Measurements from ENCODE around the gene PPIB. TPM values are rescaled to one million over a fixed set of nuclear protein-coding genes. Genes with fewer than 3 reads are reported as not detected.

PPIB gene
- total and polyA plus RNA-seq, 8 donors: 230 to 576 (median 362) TPM

DNA sequence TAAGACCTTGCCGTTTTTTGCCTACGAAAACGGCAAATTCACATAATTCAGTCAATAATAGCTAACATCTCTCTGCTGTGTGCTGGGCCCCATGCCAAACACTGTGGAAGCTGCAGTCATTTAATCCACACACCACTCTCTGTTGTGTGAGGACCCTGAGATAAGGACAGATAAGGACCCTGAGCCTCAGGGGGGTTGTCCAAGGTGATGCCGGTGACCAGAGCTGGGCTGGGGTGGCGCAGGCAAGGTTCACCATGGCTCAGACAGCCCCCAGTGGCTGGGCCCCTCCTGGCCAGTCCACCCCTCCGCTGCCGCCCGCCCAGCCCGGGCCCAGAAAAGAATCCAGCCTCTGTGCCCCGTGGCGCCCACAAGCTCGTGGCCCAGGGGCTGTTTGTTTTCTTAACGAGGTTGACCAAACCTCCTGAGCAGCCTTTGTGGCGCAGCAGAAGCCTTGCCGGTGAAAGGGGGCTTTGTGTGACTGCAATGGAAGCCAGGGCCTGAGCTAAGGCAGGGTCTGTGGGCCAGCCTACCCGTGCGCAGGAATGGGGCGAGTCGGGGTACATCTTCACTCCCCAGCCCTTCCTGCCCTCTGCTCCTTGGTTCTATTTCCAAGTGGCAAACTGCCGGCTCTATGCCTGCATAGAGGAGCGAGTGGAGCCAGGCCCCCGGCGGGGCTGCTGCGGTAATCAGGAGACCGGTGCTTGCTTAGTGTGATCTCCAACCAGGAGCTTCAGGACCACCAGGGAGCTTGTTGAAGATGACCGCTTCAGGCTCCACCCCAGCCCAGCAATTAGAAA is 15.7 kb downstream of the PPIB start:
- no peak for FAIRE-seq
- intact Hi-C loops (cut with DNase I): no loop called here
- DNase-seq: no peak
- TF ChIP-seq, protein P1, sequence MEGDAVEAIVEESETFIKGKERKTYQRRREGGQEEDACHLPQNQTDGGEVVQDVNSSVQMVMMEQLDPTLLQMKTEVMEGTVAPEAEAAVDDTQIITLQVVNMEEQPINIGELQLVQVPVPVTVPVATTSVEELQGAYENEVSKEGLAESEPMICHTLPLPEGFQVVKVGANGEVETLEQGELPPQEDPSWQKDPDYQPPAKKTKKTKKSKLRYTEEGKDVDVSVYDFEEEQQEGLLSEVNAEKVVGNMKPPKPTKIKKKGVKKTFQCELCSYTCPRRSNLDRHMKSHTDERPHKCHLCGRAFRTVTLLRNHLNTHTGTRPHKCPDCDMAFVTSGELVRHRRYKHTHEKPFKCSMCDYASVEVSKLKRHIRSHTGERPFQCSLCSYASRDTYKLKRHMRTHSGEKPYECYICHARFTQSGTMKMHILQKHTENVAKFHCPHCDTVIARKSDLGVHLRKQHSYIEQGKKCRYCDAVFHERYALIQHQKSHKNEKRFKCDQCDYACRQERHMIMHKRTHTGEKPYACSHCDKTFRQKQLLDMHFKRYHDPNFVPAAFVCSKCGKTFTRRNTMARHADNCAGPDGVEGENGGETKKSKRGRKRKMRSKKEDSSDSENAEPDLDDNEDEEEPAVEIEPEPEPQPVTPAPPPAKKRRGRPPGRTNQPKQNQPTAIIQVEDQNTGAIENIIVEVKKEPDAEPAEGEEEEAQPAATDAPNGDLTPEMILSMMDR (IDR thresholded peaks at IDR 0.05): no peak
- H3K4me1 ChIP-seq: peaks cover 0 to under 1% (median 0%) of the 10 kb centered on the region in 3 donors
- no peak overlapping the region for H3K4me3 ChIP-seq
- WGBS, 2 donors: 75 to 79% methylated on average over 26 of the region's 26 CpGs
- H3K27ac ChIP-seq: no peak overlapping the region
- no peaks in the 10 kb centered on the region for H3K9me3 ChIP-seq
- H3K27me3 ChIP-seq: no peaks in the 10 kb centered on the region
- H3K36me3 ChIP-seq: peaks cover 0 to 9% (median 0%) of the 10 kb centered on the region in 3 donors
- ATAC-seq: no peak

DNA sequence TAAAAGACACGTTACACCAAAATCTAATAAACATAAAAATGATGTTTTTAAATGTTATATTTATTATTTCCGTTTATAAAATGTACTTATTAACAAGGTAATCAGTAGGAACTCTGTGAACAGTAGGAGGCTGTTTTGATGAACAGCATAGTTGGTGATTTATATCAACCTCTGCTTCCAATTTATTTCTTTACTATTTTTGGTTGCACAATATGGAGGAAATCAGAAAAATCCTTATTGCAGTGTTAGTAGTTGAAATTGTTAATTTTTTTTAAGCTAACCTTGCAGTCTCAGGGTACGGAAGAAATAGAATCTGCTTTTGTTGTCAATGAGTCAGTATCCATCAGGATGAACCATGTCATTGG is 16.3 kb downstream of the PPIB start:
- 89 to 90% methylated on average over 3 of the region's 3 CpGs for WGBS, 2 donors
- DNase-seq: no peak
- Histone ChIP-seq H3K4me3 (no peak overlapping the region), H3K9me3 (no peaks in the 10 kb centered on the region), H3K36me3 (peaks cover 0 to 9% (median 0%) of the 10 kb centered on the region in 3 donors), H3K4me1 (no peaks in the 10 kb centered on the region), H3K27me3 (no peaks in the 10 kb centered on the region), H3K27ac (no peak overlapping the region)
- ATAC-seq: no peak
- FAIRE-seq: no peak
- TF ChIP-seq, protein P1 (IDR thresholded peaks at IDR 0.05): no peak
- intact Hi-C loops (cut with DNase I): no loop called here

DNA sequence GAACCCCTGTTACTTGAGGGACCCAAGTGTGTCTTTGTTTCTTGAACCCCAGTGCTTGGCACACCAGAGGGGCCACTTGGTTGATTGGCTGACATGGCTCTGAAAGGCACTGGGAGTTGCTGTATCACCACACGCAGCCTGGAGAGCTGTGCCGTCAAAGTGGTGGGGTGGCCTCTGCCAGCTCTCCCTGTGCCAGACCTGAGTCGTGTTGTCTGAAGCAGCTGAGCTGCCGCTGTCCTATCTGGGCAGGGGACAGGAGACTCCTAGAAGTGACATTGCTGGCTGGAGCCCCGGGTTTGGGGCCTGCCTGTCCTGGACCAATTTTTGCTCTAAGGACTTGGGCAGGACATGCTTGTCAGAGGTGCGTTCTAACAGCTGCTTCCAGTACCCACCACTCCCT is 16.8 kb downstream of the PPIB start:
- no peaks in the 10 kb centered on the region for H3K27me3 ChIP-seq
- TF ChIP-seq, protein P1 (IDR thresholded peaks at IDR 0.05): no peak
- H3K4me3 ChIP-seq: no peak overlapping the region
- intact Hi-C loops (cut with DNase I): no loop called here
- FAIRE-seq: no peak
- no peak overlapping the region for H3K27ac ChIP-seq
- no peak for DNase-seq
- H3K4me1 ChIP-seq: no peaks in the 10 kb centered on the region
- 76 to 78% methylated on average over 6 of the region's 6 CpGs for WGBS, 2 donors
- H3K36me3 ChIP-seq: peaks cover 0 to 9% (median 0%) of the 10 kb centered on the region in 3 donors
- H3K9me3 ChIP-seq: no peaks in the 10 kb centered on the region
- ATAC-seq: no peak

DNA sequence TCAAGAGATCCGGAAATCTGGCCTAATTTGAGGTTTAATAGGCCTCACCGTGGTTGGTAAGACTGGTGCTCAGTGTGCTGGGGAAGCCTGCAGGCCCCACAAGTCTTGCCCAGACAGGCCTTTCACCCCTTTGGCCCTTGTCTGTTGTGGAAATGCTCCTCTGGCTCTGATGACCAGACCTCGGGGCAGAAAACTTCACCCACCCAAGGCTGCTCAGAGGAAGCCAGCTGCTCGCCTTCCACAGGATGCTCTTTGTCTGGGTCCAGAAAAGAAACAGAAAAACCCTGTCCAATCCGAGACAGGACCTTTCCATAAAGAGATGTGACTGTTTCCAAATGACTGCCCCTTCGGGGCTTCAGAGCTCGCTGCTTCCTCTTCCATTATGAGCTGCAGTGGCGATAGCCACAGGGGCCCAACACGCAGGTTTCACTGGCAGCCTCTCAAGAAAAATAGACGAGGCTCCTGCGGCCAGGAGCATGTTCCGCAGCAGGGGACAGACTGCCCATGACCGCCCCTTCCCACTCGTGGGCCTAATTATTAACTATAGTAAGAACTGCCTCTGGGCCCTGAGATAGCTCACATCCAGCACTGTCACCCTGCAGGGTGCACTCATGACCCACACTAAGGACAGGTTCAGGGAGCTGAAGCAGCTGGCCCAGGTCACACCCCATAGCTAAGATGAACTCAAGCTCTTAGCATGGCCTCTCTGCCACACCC is 18.1 kb downstream of the PPIB start:
- WGBS, 2 donors: 86 to 90% methylated on average over 14 of the region's 14 CpGs
- intact Hi-C loops (cut with DNase I): no loop called here
- no peak for FAIRE-seq
- no peak overlapping the region for H3K27ac ChIP-seq
- no peak overlapping the region for H3K4me3 ChIP-seq
- DNase-seq: no peak
- no peaks in the 10 kb centered on the region for H3K27me3 ChIP-seq
- no peaks in the 10 kb centered on the region for H3K9me3 ChIP-seq
- ATAC-seq: no peak
- TF ChIP-seq, protein P1 (IDR thresholded peaks at IDR 0.05): no peak
- H3K36me3 ChIP-seq: peaks cover 0 to 9% (median 0%) of the 10 kb centered on the region in 3 donors
- H3K4me1 ChIP-seq: no peaks in the 10 kb centered on the region

DNA sequence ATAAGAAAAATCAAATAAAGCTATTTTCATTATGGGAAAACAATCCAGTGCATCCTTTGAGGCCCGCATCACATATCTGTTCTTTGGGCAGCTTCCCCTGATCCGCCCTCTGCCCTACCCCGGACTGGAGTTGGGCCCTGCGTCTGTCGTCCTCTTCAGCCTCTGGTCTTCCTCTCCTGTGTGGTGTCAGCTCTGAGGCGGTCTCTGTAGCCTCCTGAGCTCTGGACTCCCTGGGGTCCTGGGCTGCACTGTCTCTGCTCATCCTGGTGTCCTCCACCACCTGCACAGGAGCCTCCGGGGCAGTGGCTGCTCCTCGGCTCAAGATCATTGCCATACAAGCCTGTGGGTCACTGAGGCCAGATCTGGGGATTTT is 18.6 kb downstream of the PPIB start:
- H3K4me3 ChIP-seq: no peak overlapping the region
- no peaks in the 10 kb centered on the region for H3K27me3 ChIP-seq
- intact Hi-C loops (cut with DNase I): no loop called here
- TF ChIP-seq, protein P1 (IDR thresholded peaks at IDR 0.05): no peak
- no peak for ATAC-seq
- WGBS, 2 donors: 79 to 89% methylated on average over 8 of the region's 8 CpGs
- H3K36me3 ChIP-seq: peaks cover 0 to 9% (median 0%) of the 10 kb centered on the region in 3 donors
- no peak for FAIRE-seq
- no peak overlapping the region for H3K27ac ChIP-seq
- H3K9me3 ChIP-seq: no peaks in the 10 kb centered on the region
- DNase-seq: no peak
- no peaks in the 10 kb centered on the region for H3K4me1 ChIP-seq
